WTC11 (cell line): ENCODE results near the gene NDUFS7.

Experiments
- ATF2 ChIP-seq: sonication (generic); formaldehyde crosslinking; IDR thresholded peaks from 2 replicates; pipeline ENCODE4 v1.8.1; 2022; ENCODE audit warnings: low read depth, missing genetic modification reagents, borderline replicate concordance
- CTCF ChIP-seq: fragments of 200-600 bp; IDR thresholded peaks from 2 replicates; pipeline ENCODE4 v1.8.0; 2022; ENCODE audit warnings: antibody characterized with exemption
- E2F4 ChIP-seq: sonication (generic); formaldehyde crosslinking; IDR thresholded peaks from 2 replicates; pipeline ENCODE4 v1.8.1; 2022; ENCODE audit warnings: low read depth, mild to moderate bottlenecking, moderate library complexity, missing genetic modification reagents, borderline replicate concordance
- HMGXB4 ChIP-seq: sonication (generic); formaldehyde crosslinking; IDR thresholded peaks from 2 replicates; pipeline ENCODE4 v1.8.1; 2023; ENCODE audit warnings: mild to moderate bottlenecking, moderate library complexity, missing genetic modification reagents
- JUN ChIP-seq: sonication (generic); formaldehyde crosslinking; IDR thresholded peaks from 2 replicates; pipeline ENCODE4 v1.8.0; 2023; ENCODE audit warnings: mild to moderate bottlenecking, missing genetic modification reagents
- MYBL2 ChIP-seq: sonication (generic); formaldehyde crosslinking; IDR thresholded peaks from 2 replicates; pipeline ENCODE4 v1.8.1; 2023; ENCODE audit warnings: mild to moderate bottlenecking, moderate library complexity, missing genetic modification reagents
- NR2C2 ChIP-seq: sonication (generic); formaldehyde crosslinking; IDR thresholded peaks from 2 replicates; pipeline ENCODE4 v1.8.0; 2022; ENCODE audit warnings: mild to moderate bottlenecking, missing genetic modification reagents
- PRRX2 ChIP-seq: fragments of 250-450 bp; sonication (Bioruptor Pico); IDR thresholded peaks from 2 replicates; pipeline ENCODE4 v1.8.0; 2021; ENCODE audit warnings: mild to moderate bottlenecking
- RELA ChIP-seq: sonication (generic); formaldehyde crosslinking; IDR thresholded peaks from 2 replicates; pipeline ENCODE4 v1.8.1; 2022; ENCODE audit warnings: missing genetic modification reagents, mild to moderate bottlenecking, borderline replicate concordance
- ZBTB21 ChIP-seq: sonication (generic); formaldehyde crosslinking; IDR thresholded peaks from 2 replicates; pipeline ENCODE4 v1.8.1; 2023; ENCODE audit warnings: mild to moderate bottlenecking, missing genetic modification reagents, borderline replicate concordance
- ZNF425 ChIP-seq: fragments of 250-450 bp; sonication (Bioruptor Pico); conservative IDR thresholded peaks from 2 replicates; pipeline ENCODE4 v1.9.0; 2021; ENCODE audit warnings: mild to moderate bottlenecking

- no peak for TF ChIP-seq CTCF
- TF ChIP-seq E2F4 (CRISPR knock-in tag): no peak
- TF ChIP-seq HMGXB4 (CRISPR knock-in tag): no peak
- TF ChIP-seq JUN (CRISPR knock-in tag): no peak
- TF ChIP-seq ZBTB21: no peak
- TF ChIP-seq PRRX2 (CRISPR knock-in tag): no peak
- no peak for TF ChIP-seq RELA (CRISPR knock-in tag)
- TF ChIP-seq MYBL2 (CRISPR knock-in tag): no peak
- no peak for TF ChIP-seq NR2C2 (CRISPR knock-in tag)
- no peak for TF ChIP-seq ATF2 (CRISPR knock-in tag)
- no peak for TF ChIP-seq ZNF425
Measured at GRCh38 chr19:1392939-1393530, 9.3 kb downstream of the NDUFS7 start.
